Measurements from ENCODE around the gene PPARD.

PPARD gene

DNA sequence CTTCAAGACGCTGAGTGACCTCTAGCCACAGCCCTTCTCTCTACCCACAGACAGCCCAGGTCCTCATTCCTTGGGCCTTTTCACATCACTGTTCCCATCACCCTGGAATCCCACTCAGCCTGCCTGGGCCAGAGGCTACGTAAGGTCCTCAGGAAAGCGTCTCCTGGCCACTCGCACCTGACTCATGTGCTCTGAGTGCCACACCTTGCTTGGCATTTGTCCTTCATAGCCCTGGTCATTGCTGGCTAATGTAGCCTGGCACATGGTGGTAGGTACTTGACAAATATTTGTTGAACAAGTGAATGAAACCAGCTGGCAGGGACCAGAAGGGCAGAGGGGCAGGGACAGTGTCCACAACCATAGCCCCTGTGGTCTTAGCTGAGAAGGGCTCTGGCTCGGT, 59.2 kb downstream of the PPARD start:
- Histone ChIP-seq H3K4me3 (replicated peaks; ENCODE audit: insufficient read depth, low read length) (no peak overlapping the region), H3K27ac (replicated peaks) (no peak overlapping the region), H3K27me3 (ENCODE audit: insufficient read depth, poor library complexity, severe bottlenecking) (no peaks in the 10 kb centered on the region)
- TF ChIP-seq POLR2AphosphoS5 (IDR thresholded peaks at IDR 0.05; ENCODE audit: low read depth) (no peak), SPI1 (IDR thresholded peaks at IDR 0.05; ENCODE audit: borderline replicate concordance, low read depth) (no peak), GABPA (IDR thresholded peaks at IDR 0.05; ENCODE audit: low read depth) (no peak)
- TF ChIP-seq, protein P1, sequence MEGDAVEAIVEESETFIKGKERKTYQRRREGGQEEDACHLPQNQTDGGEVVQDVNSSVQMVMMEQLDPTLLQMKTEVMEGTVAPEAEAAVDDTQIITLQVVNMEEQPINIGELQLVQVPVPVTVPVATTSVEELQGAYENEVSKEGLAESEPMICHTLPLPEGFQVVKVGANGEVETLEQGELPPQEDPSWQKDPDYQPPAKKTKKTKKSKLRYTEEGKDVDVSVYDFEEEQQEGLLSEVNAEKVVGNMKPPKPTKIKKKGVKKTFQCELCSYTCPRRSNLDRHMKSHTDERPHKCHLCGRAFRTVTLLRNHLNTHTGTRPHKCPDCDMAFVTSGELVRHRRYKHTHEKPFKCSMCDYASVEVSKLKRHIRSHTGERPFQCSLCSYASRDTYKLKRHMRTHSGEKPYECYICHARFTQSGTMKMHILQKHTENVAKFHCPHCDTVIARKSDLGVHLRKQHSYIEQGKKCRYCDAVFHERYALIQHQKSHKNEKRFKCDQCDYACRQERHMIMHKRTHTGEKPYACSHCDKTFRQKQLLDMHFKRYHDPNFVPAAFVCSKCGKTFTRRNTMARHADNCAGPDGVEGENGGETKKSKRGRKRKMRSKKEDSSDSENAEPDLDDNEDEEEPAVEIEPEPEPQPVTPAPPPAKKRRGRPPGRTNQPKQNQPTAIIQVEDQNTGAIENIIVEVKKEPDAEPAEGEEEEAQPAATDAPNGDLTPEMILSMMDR (IDR thresholded peaks at IDR 0.05; ENCODE audit: insufficient read depth, low read length), result no peak
- TF ChIP-seq, protein P2, sequence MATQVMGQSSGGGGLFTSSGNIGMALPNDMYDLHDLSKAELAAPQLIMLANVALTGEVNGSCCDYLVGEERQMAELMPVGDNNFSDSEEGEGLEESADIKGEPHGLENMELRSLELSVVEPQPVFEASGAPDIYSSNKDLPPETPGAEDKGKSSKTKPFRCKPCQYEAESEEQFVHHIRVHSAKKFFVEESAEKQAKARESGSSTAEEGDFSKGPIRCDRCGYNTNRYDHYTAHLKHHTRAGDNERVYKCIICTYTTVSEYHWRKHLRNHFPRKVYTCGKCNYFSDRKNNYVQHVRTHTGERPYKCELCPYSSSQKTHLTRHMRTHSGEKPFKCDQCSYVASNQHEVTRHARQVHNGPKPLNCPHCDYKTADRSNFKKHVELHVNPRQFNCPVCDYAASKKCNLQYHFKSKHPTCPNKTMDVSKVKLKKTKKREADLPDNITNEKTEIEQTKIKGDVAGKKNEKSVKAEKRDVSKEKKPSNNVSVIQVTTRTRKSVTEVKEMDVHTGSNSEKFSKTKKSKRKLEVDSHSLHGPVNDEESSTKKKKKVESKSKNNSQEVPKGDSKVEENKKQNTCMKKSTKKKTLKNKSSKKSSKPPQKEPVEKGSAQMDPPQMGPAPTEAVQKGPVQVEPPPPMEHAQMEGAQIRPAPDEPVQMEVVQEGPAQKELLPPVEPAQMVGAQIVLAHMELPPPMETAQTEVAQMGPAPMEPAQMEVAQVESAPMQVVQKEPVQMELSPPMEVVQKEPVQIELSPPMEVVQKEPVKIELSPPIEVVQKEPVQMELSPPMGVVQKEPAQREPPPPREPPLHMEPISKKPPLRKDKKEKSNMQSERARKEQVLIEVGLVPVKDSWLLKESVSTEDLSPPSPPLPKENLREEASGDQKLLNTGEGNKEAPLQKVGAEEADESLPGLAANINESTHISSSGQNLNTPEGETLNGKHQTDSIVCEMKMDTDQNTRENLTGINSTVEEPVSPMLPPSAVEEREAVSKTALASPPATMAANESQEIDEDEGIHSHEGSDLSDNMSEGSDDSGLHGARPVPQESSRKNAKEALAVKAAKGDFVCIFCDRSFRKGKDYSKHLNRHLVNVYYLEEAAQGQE (IDR thresholded peaks at IDR 0.05; ENCODE audit: insufficient replicate concordance, low read depth), result no peak
- DNase-seq (ENCODE audit: low read depth in 1 of 2, low spot score in 1 of 2), result no peak

DNA sequence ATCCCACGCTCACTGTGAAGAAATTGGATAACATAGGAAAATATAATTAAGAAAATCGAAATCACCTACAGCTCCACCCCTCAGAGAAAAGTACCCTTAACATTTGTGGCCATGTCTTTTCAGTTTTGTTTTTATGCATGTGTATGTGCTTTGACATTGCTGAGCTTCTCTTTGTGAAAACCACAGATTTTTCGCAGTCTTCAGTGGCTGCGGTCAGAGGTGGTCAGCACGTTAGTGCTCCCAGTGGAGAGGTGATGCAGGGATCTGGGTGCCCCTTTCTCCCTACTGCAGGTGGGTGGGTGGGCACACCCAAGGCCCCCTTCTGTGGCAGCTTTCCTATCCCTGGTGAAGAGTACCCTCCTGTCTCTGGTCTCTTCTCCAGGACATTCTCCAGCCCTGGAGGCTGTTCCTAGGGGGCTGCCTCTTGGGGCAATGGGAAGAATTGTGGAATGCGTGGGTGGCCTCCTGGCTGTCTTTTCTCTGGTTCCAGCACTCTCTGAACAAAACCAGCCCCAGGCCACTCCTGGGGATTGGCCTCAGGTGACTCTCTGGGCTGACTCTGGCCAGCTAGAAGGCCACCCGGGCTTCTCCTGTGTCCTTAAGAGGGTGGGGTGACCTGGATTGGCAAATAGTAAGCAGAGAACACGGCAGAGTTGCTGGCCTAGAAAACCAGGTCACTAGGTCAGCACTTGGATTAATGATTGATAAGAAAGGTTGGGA, 59.9 kb downstream of the PPARD start:
- H3K4me3 ChIP-seq (replicated peaks; ENCODE audit: insufficient read depth, low read length), result no peak overlapping the region
- TF ChIP-seq, protein P1 (IDR thresholded peaks at IDR 0.05; ENCODE audit: insufficient read depth, low read length), result no peak
- TF ChIP-seq POLR2AphosphoS5 (IDR thresholded peaks at IDR 0.05; ENCODE audit: low read depth) (no peak), GABPA (IDR thresholded peaks at IDR 0.05; ENCODE audit: low read depth) (no peak), SPI1 (IDR thresholded peaks at IDR 0.05; ENCODE audit: borderline replicate concordance, low read depth) (no peak)
- TF ChIP-seq, protein P2 (IDR thresholded peaks at IDR 0.05; ENCODE audit: insufficient replicate concordance, low read depth), result no peak
- no peaks in the 10 kb centered on the region for H3K27me3 ChIP-seq (ENCODE audit: insufficient read depth, poor library complexity, severe bottlenecking)
- H3K27ac ChIP-seq (replicated peaks), result no peak overlapping the region
- DNase-seq (ENCODE audit: low read depth in 1 of 2, low spot score in 1 of 2), result no peak

DNA sequence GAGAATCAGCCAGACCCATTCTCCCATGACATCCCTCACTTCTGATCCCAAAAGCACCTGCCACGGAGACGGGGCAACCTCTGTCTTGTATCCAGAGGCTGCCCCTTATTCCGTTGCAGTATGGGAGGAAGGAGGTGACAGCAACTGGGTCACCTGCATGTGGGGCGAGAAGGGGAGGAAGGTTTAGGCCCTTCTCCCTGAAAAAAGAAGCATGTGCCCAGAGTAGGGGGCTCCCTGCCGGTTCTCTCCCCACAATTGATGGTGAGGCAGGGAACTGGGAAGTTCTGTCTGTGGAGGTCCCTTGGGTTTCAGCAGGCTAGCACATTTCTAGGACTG, 60.5 kb downstream of the PPARD start:
- H3K27me3 ChIP-seq (ENCODE audit: insufficient read depth, poor library complexity, severe bottlenecking), result no peaks in the 10 kb centered on the region
- DNase-seq (ENCODE audit: low read depth in 1 of 2, low spot score in 1 of 2), result no peak
- no peak overlapping the region for H3K4me3 ChIP-seq (replicated peaks; ENCODE audit: insufficient read depth, low read length)
- no peak overlapping the region for H3K27ac ChIP-seq (replicated peaks)
- no peak for TF ChIP-seq SPI1 (IDR thresholded peaks at IDR 0.05; ENCODE audit: borderline replicate concordance, low read depth)
- TF ChIP-seq, protein P1 (IDR thresholded peaks at IDR 0.05; ENCODE audit: insufficient read depth, low read length), result no peak
- TF ChIP-seq POLR2AphosphoS5 (IDR thresholded peaks at IDR 0.05; ENCODE audit: low read depth), result no peak
- TF ChIP-seq, protein P2 (IDR thresholded peaks at IDR 0.05; ENCODE audit: insufficient replicate concordance, low read depth), result no peak
- TF ChIP-seq GABPA (IDR thresholded peaks at IDR 0.05; ENCODE audit: low read depth), result no peak

All from HL-60 (cell line).